ENCODE results near the gene KLHL36. TPM values are rescaled to one million over a fixed set of nuclear protein-coding genes. Genes with fewer than 3 reads are reported as not detected.
"Not testable (repeated sequence)": the region's sequence is repeated elsewhere in the genome, so short reads cannot be mapped to it uniquely, and the experiment has no call there.

Gene KLHL36
- polyA plus RNA-seq, 4 donors = 12.7 to 33.1 (median 19.3) TPM

DNA sequence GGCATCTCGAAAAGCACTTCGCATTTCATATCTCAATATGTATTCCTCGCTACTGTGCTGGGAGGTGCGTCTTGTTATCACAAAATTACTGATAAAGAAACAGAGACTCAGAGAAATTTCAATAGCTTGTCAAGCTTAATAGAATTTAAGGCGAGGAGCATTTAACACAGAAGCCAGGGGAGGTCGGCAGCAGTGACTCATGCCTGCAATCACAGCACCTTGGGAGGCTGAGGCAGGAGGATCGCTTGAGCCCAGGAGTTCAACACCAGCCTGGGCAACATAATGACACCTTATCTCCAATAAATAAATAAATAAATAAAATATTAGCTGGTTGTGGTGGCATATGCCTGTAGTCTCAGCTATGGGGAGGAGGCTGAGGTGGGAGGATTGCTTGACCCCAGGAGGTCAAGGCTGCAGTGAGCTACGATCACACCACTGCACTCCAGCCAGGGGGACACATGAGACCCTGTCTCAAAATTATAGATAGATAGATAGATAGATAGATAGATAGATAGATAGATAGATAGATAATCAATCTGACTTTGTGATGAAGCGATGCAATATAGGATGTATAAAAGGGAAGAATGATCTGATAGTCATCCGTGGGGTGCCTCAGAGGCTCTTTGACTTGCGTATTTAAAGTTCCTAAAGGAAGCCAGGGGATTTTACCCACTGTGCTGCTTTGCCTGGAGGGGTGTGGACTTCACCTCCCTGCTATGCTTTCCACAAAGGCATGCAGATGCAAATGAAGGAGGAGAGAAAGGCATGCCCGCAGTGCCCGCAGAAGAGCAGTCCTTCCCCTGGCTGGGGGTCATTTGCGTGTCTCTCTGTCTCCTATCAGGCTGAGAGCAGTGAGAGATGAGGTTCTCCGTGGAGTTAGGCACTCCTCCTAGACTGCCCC is 35.6 kb downstream of the KLHL36 start:
- peaks cover 0 to 5% of the 10 kb centered on the region in 2 donors for H3K9me3 ChIP-seq (ENCODE audit: control insufficient read depth in 2 of 2, insufficient read depth in 1 of 2, low read depth in 1 of 2, low read length in 1 of 2)
- H3K4me3 ChIP-seq (ENCODE audit: low read depth in 1 of 3, low read length in 3 of 3) = no peak overlapping the region
- DNase-seq = peak in 1 of 2 donors; percentile 14
- H3K27me3 ChIP-seq (ENCODE audit: control insufficient read depth in 3 of 3, insufficient read depth in 3 of 3, low read length in 3 of 3) = peaks cover 0 to 6% (median 2%) of the 10 kb centered on the region in 3 donors
- no peaks in the 10 kb centered on the region for H3K36me3 ChIP-seq (ENCODE audit: control insufficient read depth in 3 of 3, insufficient read depth in 2 of 3, low read depth in 1 of 3, low read length in 3 of 3)
- no peak for FAIRE-seq
- no peak overlapping the region for H3K27ac ChIP-seq (ENCODE audit: low read depth in 1 of 3, low read length in 2 of 3)
- WGBS, 3 donors = 44 to 66% (median 55%) methylated on average over 15 of the region's 15 CpGs
- H3K4me1 ChIP-seq (ENCODE audit: control insufficient read depth in 3 of 3, insufficient read depth in 2 of 3, low read depth in 1 of 3, low read length in 2 of 3) = no peaks in the 10 kb centered on the region

DNA sequence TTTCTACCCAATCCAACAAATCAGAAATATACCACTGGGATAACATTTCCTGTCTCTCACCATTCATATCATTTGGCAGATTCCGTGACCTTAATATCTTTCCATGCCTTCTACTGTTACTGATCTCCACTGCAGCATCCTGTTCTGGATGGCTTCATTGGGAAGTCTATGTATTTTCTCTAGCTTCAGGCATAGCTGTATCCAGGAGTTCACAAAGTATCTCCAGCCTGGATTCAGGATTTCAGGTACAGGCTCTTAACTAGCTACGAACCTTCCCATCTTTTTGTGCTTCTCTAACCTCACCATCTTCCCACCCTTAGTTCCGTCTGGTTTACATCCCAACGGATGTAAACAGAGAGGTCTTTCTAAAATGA is 36.3 kb downstream of the KLHL36 start:
- WGBS, 3 donors = 90 to 92% (median 92%) methylated on average over 4 of the region's 4 CpGs
- peaks cover 0 to 6% (median 2%) of the 10 kb centered on the region in 3 donors for H3K27me3 ChIP-seq (ENCODE audit: control insufficient read depth in 3 of 3, insufficient read depth in 3 of 3, low read length in 3 of 3)
- H3K4me3 ChIP-seq (ENCODE audit: low read depth in 1 of 3, low read length in 3 of 3) = no peak overlapping the region
- no peak overlapping the region for H3K27ac ChIP-seq (ENCODE audit: low read depth in 1 of 3, low read length in 2 of 3)
- H3K4me1 ChIP-seq (ENCODE audit: control insufficient read depth in 3 of 3, insufficient read depth in 2 of 3, low read depth in 1 of 3, low read length in 2 of 3) = no peaks in the 10 kb centered on the region
- H3K9me3 ChIP-seq (ENCODE audit: control insufficient read depth in 2 of 2, insufficient read depth in 1 of 2, low read depth in 1 of 2, low read length in 1 of 2) = peaks cover 0 to 5% of the 10 kb centered on the region in 2 donors
- no peak for DNase-seq
- FAIRE-seq = no peak
- H3K36me3 ChIP-seq (ENCODE audit: control insufficient read depth in 3 of 3, insufficient read depth in 2 of 3, low read depth in 1 of 3, low read length in 3 of 3) = no peaks in the 10 kb centered on the region

DNA sequence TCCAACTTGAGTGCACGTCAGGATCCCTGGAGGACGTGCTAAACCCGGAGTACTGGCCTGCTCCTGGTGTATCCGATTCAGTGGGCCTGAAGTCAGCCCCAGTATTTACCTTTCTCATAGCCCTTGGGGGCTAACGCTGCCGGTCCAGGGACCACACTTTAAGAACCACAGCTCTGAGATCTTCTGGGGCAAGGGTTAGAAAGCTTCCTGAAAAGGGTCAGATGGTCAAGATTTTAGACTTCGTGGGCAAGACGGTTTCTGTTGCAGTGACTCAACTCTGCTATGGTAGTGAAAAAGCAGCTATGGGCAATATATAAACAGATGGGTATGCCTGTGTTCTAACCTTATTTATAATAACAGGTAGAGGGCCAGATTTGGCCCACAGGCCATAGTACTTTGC is 36.9 kb downstream of the KLHL36 start:
- H3K9me3 ChIP-seq (ENCODE audit: control insufficient read depth in 2 of 2, insufficient read depth in 1 of 2, low read depth in 1 of 2, low read length in 1 of 2) = peaks cover 0 to 5% of the 10 kb centered on the region in 2 donors
- FAIRE-seq = no peak
- H3K36me3 ChIP-seq (ENCODE audit: control insufficient read depth in 3 of 3, insufficient read depth in 2 of 3, low read depth in 1 of 3, low read length in 3 of 3) = no peaks in the 10 kb centered on the region
- WGBS, 3 donors = 78 to 80% (median 79%) methylated on average over 8 of the region's 8 CpGs
- peaks cover 0 to 6% (median 2%) of the 10 kb centered on the region in 3 donors for H3K27me3 ChIP-seq (ENCODE audit: control insufficient read depth in 3 of 3, insufficient read depth in 3 of 3, low read length in 3 of 3)
- H3K4me3 ChIP-seq (ENCODE audit: low read depth in 1 of 3, low read length in 3 of 3) = no peak overlapping the region
- H3K4me1 ChIP-seq (ENCODE audit: control insufficient read depth in 3 of 3, insufficient read depth in 2 of 3, low read depth in 1 of 3, low read length in 2 of 3) = no peaks in the 10 kb centered on the region
- DNase-seq = no peak
- H3K27ac ChIP-seq (ENCODE audit: low read depth in 1 of 3, low read length in 2 of 3) = no peak overlapping the region

DNA sequence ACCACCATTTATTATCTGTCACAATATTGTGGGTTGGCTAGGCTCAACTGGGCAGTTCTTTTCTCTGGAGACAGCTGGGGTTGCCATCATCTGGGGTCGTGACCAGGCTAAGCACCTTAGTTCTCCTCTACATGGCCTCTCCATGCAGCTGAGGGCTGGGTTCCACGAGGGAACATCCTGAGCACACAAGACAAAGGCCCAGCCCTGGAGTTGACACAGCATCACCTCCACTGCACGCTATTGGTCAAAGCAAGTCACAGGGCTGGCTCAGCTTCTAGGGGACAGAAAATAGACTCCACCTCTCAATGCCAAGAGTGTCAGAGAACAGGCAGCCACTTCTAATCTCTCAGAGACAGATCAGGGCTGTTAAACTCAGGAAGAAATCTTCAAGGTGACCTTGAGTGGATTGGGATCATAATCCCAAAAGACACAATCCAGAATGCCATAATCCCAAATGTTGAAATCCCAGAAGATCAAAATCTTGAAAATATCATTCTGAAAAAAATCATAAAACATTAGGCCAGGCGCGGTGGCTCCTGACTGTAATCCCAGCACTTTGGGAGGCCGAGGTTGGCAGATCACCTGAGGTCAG is 38.5 kb downstream of the KLHL36 start:
- Histone ChIP-seq H3K4me3 (ENCODE audit: low read depth in 1 of 3, low read length in 3 of 3) (no peak overlapping the region), H3K27ac (ENCODE audit: low read depth in 1 of 3, low read length in 2 of 3) (no peak overlapping the region), H3K9me3 (ENCODE audit: control insufficient read depth in 2 of 2, insufficient read depth in 1 of 2, low read depth in 1 of 2, low read length in 1 of 2) (peaks cover 0 to 6% of the 10 kb centered on the region in 2 donors), H3K36me3 (ENCODE audit: control insufficient read depth in 3 of 3, insufficient read depth in 2 of 3, low read depth in 1 of 3, low read length in 3 of 3) (no peaks in the 10 kb centered on the region), H3K4me1 (ENCODE audit: control insufficient read depth in 3 of 3, insufficient read depth in 2 of 3, low read depth in 1 of 3, low read length in 2 of 3) (peaks cover 0 to 4% (median 0%) of the 10 kb centered on the region in 3 donors), H3K27me3 (ENCODE audit: control insufficient read depth in 3 of 3, insufficient read depth in 3 of 3, low read length in 3 of 3) (peaks cover 0 to 6% (median 2%) of the 10 kb centered on the region in 3 donors)
- no peak for DNase-seq
- WGBS, 3 donors = 81 to 85% (median 84%) methylated on average over 6 of the region's 6 CpGs
- no peak for FAIRE-seq

DNA sequence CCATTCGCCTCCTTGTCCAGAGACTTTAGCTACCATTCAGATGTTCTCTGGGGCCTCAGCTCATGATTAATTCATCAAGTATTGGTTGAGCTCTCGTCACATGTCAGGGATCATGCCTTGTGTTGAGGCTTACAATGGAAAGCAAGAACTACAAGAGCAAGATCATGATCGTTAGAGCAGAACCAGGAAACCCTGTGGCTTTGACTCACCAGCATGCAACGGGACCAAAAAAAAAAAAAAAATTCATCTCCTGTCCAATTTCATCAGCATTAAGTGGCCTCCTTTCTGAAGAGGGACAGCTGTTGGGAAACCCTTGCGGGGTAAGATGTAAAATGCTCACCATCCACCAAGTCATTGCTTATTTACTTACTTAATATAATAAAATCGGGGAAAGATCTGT is 39.4 kb downstream of the KLHL36 start:
- WGBS, 3 donors = 62 to 87% (median 79%) methylated on average over 6 of the region's 6 CpGs
- Histone ChIP-seq H3K9me3 (ENCODE audit: control insufficient read depth in 2 of 2, insufficient read depth in 1 of 2, low read depth in 1 of 2, low read length in 1 of 2) (peaks cover 0 to 8% of the 10 kb centered on the region in 2 donors), H3K36me3 (ENCODE audit: control insufficient read depth in 3 of 3, insufficient read depth in 2 of 3, low read depth in 1 of 3, low read length in 3 of 3) (no peaks in the 10 kb centered on the region), H3K27me3 (ENCODE audit: control insufficient read depth in 3 of 3, insufficient read depth in 3 of 3, low read length in 3 of 3) (peaks cover 0 to 4% (median 2%) of the 10 kb centered on the region in 3 donors), H3K27ac (ENCODE audit: low read depth in 1 of 3, low read length in 2 of 3) (no peak overlapping the region), H3K4me1 (ENCODE audit: control insufficient read depth in 3 of 3, insufficient read depth in 2 of 3, low read depth in 1 of 3, low read length in 2 of 3) (peaks cover 0 to 4% (median 0%) of the 10 kb centered on the region in 3 donors), H3K4me3 (ENCODE audit: low read depth in 1 of 3, low read length in 3 of 3) (no peak overlapping the region)
- no peak for DNase-seq
- no peak for FAIRE-seq

DNA sequence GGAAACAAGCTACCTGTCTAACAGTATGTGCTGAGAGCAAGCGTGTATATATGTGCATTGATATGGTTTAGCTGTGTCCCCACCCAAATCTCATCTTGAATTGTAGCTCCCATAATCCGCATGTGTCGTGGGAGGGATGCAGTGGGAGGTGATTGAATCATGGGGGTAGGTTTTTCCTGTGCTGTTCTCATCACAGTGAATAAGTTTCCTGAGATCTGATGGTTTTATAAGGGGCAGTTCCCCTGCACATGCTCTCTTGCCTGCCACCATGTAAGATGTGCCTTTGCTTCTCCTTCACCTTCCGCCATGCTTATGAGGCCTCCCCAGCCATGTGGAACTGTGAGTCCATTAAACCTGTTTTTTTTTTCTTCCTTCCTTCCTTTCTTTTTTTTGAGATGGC is 39.9 kb downstream of the KLHL36 start:
- H3K9me3 ChIP-seq (ENCODE audit: control insufficient read depth in 2 of 2, insufficient read depth in 1 of 2, low read depth in 1 of 2, low read length in 1 of 2); H3K27me3 ChIP-seq (ENCODE audit: control insufficient read depth in 3 of 3, insufficient read depth in 3 of 3, low read length in 3 of 3); DNase-seq; H3K27ac ChIP-seq (ENCODE audit: low read depth in 1 of 3, low read length in 2 of 3); H3K36me3 ChIP-seq (ENCODE audit: control insufficient read depth in 3 of 3, insufficient read depth in 2 of 3, low read depth in 1 of 3, low read length in 3 of 3); H3K4me1 ChIP-seq (ENCODE audit: control insufficient read depth in 3 of 3, insufficient read depth in 2 of 3, low read depth in 1 of 3, low read length in 2 of 3); H3K4me3 ChIP-seq (ENCODE audit: low read depth in 1 of 3, low read length in 3 of 3); FAIRE-seq: not testable (repeated sequence)
- 94 to 98% (median 95%) methylated on average over 4 of the region's 4 CpGs for whole genome bisulfite sequencing, 3 donors

DNA sequence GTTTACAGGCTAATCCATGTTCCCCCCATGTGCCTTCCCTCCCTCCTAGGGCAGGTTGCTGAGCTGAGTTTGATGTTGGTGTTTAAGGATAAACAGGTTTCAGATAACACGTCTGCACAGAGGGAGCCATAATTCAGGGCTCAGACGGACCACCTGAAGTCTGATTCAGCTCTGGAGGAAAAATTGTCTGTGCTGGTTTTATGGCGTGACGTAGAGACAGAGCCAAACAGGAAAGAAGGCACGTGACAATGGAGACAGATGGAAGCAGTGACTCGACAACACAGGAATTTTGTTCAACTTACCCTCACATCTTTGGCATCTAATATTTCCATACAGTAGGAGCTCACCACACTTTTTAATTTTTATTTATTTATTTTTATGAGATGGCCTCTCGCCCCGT is 40.8 kb downstream of the KLHL36 start:
- DNase-seq = peak in 1 of 2 donors; percentile 28
- no peak overlapping the region for H3K27ac ChIP-seq (ENCODE audit: low read depth in 1 of 3, low read length in 2 of 3)
- H3K27me3 ChIP-seq (ENCODE audit: control insufficient read depth in 3 of 3, insufficient read depth in 3 of 3, low read length in 3 of 3) = peaks cover 0 to 3% (median 2%) of the 10 kb centered on the region in 3 donors
- WGBS, 3 donors = 64 to 82% (median 78%) methylated on average over 8 of the region's 8 CpGs
- peaks cover 0 to 4% (median 0%) of the 10 kb centered on the region in 3 donors for H3K4me1 ChIP-seq (ENCODE audit: control insufficient read depth in 3 of 3, insufficient read depth in 2 of 3, low read depth in 1 of 3, low read length in 2 of 3)
- no peaks in the 10 kb centered on the region for H3K36me3 ChIP-seq (ENCODE audit: control insufficient read depth in 3 of 3, insufficient read depth in 2 of 3, low read depth in 1 of 3, low read length in 3 of 3)
- no peak for FAIRE-seq
- H3K4me3 ChIP-seq (ENCODE audit: low read depth in 1 of 3, low read length in 3 of 3) = no peak overlapping the region
- peaks cover 0 to 8% of the 10 kb centered on the region in 2 donors for H3K9me3 ChIP-seq (ENCODE audit: control insufficient read depth in 2 of 2, insufficient read depth in 1 of 2, low read depth in 1 of 2, low read length in 1 of 2)

DNA sequence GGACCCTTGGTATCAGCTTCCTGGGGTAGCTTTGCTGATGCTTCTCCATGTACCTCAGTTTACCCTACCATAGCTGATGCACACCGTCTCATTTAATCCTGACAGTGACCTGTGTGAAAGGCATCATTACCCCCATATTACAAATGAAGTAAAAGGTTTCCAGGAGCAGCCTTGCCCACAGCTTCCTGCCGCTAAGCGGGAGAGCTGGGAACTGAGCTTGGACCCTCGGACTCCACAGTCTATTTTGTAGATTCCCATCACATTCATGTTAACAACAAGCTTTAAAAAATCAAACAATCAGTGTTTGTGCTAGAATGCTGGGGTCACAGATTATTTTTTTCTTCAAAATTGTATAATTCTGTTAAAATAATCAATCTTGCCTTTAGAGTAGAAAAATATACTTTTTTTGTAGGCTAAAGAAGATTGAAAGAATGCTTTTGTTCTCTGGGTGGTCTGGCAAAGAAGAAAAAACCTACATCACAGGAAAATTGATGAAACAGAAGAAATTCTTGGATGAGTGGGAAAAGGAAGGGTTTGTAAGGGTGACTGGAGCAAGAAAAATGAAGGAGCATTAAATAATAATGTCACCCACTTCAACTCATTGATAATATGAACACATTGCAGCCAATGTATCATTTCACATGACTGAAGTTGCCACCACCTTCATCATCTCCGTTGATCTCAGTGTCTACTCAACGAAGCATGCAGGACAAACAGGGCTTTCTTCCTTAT is 41.9 kb downstream of the KLHL36 start:
- 87 to 96% (median 88%) methylated on average over 6 of the region's 6 CpGs for WGBS, 3 donors
- H3K36me3 ChIP-seq (ENCODE audit: control insufficient read depth in 3 of 3, insufficient read depth in 2 of 3, low read depth in 1 of 3, low read length in 3 of 3) = no peaks in the 10 kb centered on the region
- H3K27me3 ChIP-seq (ENCODE audit: control insufficient read depth in 3 of 3, insufficient read depth in 3 of 3, low read length in 3 of 3) = no peaks in the 10 kb centered on the region
- FAIRE-seq (no peak), DNase-seq (no peak)
- H3K27ac ChIP-seq (ENCODE audit: low read depth in 1 of 3, low read length in 2 of 3) = no peak overlapping the region
- H3K4me1 ChIP-seq (ENCODE audit: control insufficient read depth in 3 of 3, insufficient read depth in 2 of 3, low read depth in 1 of 3, low read length in 2 of 3) = peaks cover 0 to 4% (median 0%) of the 10 kb centered on the region in 3 donors
- H3K4me3 ChIP-seq (ENCODE audit: low read depth in 1 of 3, low read length in 3 of 3) = no peak overlapping the region
- peaks cover 0 to 8% of the 10 kb centered on the region in 2 donors for H3K9me3 ChIP-seq (ENCODE audit: control insufficient read depth in 2 of 2, insufficient read depth in 1 of 2, low read depth in 1 of 2, low read length in 1 of 2)
